ENCODE results near the gene HJV. TPM values are rescaled to one million over a fixed set of nuclear protein-coding genes. Genes with fewer than 3 reads are reported as not detected.
A peak's percentile ranks its signal among the peaks of the same experiment; 100 is the strongest.

Gene HJV
- total and polyA plus RNA-seq, 2 of the 13 experiments (the other 11 are each of a cell fraction or from before 2014, with no cell fraction given): 0.18 TPM; not detected in 1

DNA sequence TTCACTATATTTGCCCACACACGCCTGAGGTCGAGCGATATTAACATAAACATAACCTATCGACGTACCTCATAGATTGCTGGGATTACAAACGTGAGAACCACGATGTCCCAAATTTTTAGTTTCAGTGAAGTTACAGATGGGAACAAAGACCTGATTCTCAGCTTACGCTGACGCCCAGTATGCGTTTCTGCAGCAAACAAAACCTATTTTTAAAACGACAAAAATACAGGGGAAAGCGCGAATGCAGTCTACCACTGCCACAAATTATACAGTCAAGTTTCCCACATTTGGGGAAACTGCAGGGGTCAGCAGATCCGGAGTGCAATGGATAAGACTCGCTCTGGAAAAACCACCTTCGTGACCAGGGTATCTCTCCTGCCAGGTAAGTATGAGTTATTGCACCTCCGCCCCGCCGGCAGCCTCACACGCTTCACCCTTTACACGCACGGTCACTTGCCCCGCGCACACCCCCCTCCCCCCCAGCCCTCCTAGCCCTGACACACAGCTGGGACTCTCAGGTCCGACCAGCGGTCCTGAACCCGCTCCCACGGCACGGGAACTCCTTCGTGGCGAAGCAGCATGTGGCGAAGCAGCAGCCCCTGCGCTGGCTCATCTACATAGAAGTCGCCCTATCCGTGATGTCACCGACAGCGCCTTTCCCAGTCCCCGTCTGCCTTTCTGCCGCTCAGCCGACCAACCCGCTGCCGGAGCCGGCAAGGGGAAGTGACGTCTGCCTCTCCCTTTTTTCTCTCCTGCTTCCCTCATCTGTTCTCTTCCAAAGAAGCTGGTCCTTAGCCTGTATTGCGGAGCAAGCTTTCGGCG, 30.5 kb upstream of the HJV start (continued):
- TF ChIP-seq, protein P1, sequence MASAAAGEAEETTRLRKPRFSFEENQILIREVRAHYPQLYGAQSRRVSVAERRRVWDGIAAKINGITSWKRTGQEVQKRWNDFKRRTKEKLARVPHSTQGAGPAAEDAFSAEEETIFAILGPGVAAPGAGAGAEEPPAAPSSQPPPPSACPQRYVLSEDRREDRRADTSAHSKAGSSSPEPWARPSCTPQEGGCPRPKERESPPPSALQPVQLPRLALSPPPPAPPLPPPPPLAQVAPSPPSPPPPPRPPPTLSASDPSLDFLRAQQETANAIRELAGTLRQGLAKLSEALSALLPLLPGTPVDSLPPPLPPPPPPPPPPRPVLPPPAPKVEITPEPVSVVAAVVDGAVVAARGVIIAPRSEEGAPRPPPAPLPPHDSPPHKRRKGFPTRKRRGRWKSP (CRISPR knock-in tag; IDR thresholded peaks at IDR 0.05): peak; percentile 60; the same call in 1 of the 2 replicates
- TF ChIP-seq MYC (CRISPR knock-in tag; IDR thresholded peaks at IDR 0.05; ENCODE audit: borderline replicate concordance) (peak; percentile 58; the same call in 1 of the 2 replicates), BRCA1 (CRISPR knock-in tag; IDR thresholded peaks at IDR 0.05) (peak; percentile 87), YEATS2 (CRISPR knock-in tag; IDR thresholded peaks at IDR 0.05; ENCODE audit: borderline replicate concordance) (peak; percentile 73; the same call in 1 of the 2 replicates), ZNF761 (CRISPR knock-in tag; conservative IDR thresholded peaks at IDR 0.05) (peak; percentile 38; the same call in 1 of the 2 replicates), NFE2 (CRISPR knock-in tag; IDR thresholded peaks at IDR 0.05) (0 out of 2 replicates have a peak, but pooled peaks have one; percentile 53), RELA (CRISPR knock-in tag; IDR thresholded peaks at IDR 0.05) (0 out of 2 replicates have a peak, but pooled peaks have one; percentile 86), ZNF652 (CRISPR knock-in tag; IDR thresholded peaks at IDR 0.05; ENCODE audit: borderline replicate concordance, low read depth) (peak; percentile 32; the same call in 1 of the 2 replicates), PHF5A (CRISPR knock-in tag; IDR thresholded peaks at IDR 0.05; ENCODE audit: low read depth, unreplicated experiment) (peak; percentile 26), ZFP1 (CRISPR knock-in tag; IDR thresholded peaks at IDR 0.05) (peak; percentile 53; the same call in 1 of the 2 replicates), SIN3A (IDR thresholded peaks at IDR 0.05; ENCODE audit: borderline replicate concordance, low read depth, low read length) (peak; percentile 98), RCOR2 (CRISPR knock-in tag; IDR thresholded peaks at IDR 0.05) (0 out of 2 replicates have a peak, but pooled peaks have one; percentile 44), SPEN (CRISPR knock-in tag; IDR thresholded peaks at IDR 0.05; ENCODE audit: low read depth) (peak; percentile 63; the same call in 1 of the 2 replicates), ZNF224 (CRISPR knock-in tag; IDR thresholded peaks at IDR 0.05) (peak; percentile 70; the same call in 1 of the 2 replicates), MXI1 (IDR thresholded peaks at IDR 0.05; ENCODE audit: borderline replicate concordance, low read depth, low read length) (peak; percentile 42; the same call in 1 of the 3 replicates), TOPORS (CRISPR knock-in tag; IDR thresholded peaks at IDR 0.05) (peak; percentile 89), ZSCAN30 (CRISPR knock-in tag; IDR thresholded peaks at IDR 0.05) (peak; percentile 59; the same call in 1 of the 2 replicates), ZNF547 (CRISPR knock-in tag; IDR thresholded peaks at IDR 0.05) (peak; percentile 74; the same call in 1 of the 2 replicates)
- TF ChIP-seq, protein P2, sequence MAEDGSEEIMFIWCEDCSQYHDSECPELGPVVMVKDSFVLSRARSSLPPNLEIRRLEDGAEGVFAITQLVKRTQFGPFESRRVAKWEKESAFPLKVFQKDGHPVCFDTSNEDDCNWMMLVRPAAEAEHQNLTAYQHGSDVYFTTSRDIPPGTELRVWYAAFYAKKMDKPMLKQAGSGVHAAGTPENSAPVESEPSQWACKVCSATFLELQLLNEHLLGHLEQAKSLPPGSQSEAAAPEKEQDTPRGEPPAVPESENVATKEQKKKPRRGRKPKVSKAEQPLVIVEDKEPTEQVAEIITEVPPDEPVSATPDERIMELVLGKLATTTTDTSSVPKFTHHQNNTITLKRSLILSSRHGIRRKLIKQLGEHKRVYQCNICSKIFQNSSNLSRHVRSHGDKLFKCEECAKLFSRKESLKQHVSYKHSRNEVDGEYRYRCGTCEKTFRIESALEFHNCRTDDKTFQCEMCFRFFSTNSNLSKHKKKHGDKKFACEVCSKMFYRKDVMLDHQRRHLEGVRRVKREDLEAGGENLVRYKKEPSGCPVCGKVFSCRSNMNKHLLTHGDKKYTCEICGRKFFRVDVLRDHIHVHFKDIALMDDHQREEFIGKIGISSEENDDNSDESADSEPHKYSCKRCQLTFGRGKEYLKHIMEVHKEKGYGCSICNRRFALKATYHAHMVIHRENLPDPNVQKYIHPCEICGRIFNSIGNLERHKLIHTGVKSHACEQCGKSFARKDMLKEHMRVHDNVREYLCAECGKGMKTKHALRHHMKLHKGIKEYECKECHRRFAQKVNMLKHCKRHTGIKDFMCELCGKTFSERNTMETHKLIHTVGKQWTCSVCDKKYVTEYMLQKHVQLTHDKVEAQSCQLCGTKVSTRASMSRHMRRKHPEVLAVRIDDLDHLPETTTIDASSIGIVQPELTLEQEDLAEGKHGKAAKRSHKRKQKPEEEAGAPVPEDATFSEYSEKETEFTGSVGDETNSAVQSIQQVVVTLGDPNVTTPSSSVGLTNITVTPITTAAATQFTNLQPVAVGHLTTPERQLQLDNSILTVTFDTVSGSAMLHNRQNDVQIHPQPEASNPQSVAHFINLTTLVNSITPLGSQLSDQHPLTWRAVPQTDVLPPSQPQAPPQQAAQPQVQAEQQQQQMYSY (CRISPR knock-in tag; IDR thresholded peaks at IDR 0.05): peak; percentile 56; the same call in 1 of the 2 replicates
- TF ChIP-seq, protein P3, sequence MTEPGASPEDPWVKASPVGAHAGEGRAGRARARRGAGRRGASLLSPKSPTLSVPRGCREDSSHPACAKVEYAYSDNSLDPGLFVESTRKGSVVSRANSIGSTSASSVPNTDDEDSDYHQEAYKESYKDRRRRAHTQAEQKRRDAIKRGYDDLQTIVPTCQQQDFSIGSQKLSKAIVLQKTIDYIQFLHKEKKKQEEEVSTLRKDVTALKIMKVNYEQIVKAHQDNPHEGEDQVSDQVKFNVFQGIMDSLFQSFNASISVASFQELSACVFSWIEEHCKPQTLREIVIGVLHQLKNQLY (CRISPR knock-in tag; IDR thresholded peaks at IDR 0.05): peak; percentile 33; the same call in 1 of the 2 replicates
